ENCODE measurements around the gene TECPR2. TPM values are rescaled to one million over a fixed set of nuclear protein-coding genes. Genes with fewer than 3 reads are reported as not detected.
A peak's percentile ranks its signal among the peaks of the same experiment; 100 is the strongest.

The TECPR2 gene
- total RNA-seq, 1 donor from 2014 or later = 8.4 TPM

- Histone ChIP-seq H4K20me1 (ENCODE audit: low read depth) (no peaks in the 10 kb centered on the region), H3K36me3 (no peaks in the 10 kb centered on the region), H3K79me2 (ENCODE audit: low read depth) (no peaks in the 10 kb centered on the region), H3K4me1 (no peaks in the 10 kb centered on the region), H3K4me3 (no peak overlapping the region), H3K9ac (no peak overlapping the region), H3F3A (ENCODE audit: low read depth) (no peaks in the 10 kb centered on the region), H3K9me3 (ENCODE audit: low read depth) (no peaks in the 10 kb centered on the region), H3K27ac (no peak overlapping the region), H2AFZ (replicated peaks) (no peak overlapping the region), H3K27me3 (no peaks in the 10 kb centered on the region), H3K4me2 (no peak overlapping the region)
- Mint-ChIP-seq H3K27ac (no peak overlapping the region), H3K4me1 (no peaks in the 10 kb centered on the region), H3K4me3 (no peak overlapping the region), H3K27me3 (ENCODE audit: insufficient read depth, low read depth) (peaks cover 2% of the 10 kb centered on the region), H3K36me3 (peaks cover 17% of the 10 kb centered on the region), H3K9me3 (no peaks in the 10 kb centered on the region)
- DNase-seq (ENCODE audit: low spot score) = no peak
- TF ChIP-seq EZH2 (IDR thresholded peaks at IDR 0.05) (no peak), EZH2phosphoT487 (IDR thresholded peaks at IDR 0.05) (no peak), CTCF (IDR thresholded peaks at IDR 0.05) (no peak)
Measured at GRCh38 chr14:102377696-102378095, 15.0 kb downstream of the TECPR2 start.

- no peaks in the 10 kb centered on the region for H3K4me1 Mint-ChIP-seq
- Histone ChIP-seq H4K20me1 (ENCODE audit: low read depth) (no peaks in the 10 kb centered on the region), H3K4me2 (no peak overlapping the region), H3K27me3 (no peaks in the 10 kb centered on the region), H3K9ac (no peak overlapping the region), H3F3A (ENCODE audit: low read depth) (no peaks in the 10 kb centered on the region), H3K36me3 (no peaks in the 10 kb centered on the region), H3K4me1 (no peaks in the 10 kb centered on the region), H3K79me2 (ENCODE audit: low read depth) (no peaks in the 10 kb centered on the region), H3K27ac (no peak overlapping the region), H2AFZ (replicated peaks) (no peak overlapping the region), H3K4me3 (no peak overlapping the region), H3K9me3 (ENCODE audit: low read depth) (no peaks in the 10 kb centered on the region)
- H3K36me3 Mint-ChIP-seq = peaks cover 21% of the 10 kb centered on the region
- no peaks in the 10 kb centered on the region for H3K9me3 Mint-ChIP-seq
- no peak overlapping the region for H3K4me3 Mint-ChIP-seq
- no peak for TF ChIP-seq CTCF (IDR thresholded peaks at IDR 0.05)
- H3K27me3 Mint-ChIP-seq (ENCODE audit: insufficient read depth, low read depth) = peaks cover 2% of the 10 kb centered on the region
- no peak overlapping the region for H3K27ac Mint-ChIP-seq
- no peak for DNase-seq (ENCODE audit: low spot score)
Measured at GRCh38 chr14:102378830-102379229, 16.1 kb downstream of the TECPR2 start.

- Histone ChIP-seq H3K4me3 (no peak overlapping the region), H3K9me3 (ENCODE audit: low read depth) (no peaks in the 10 kb centered on the region), H3K9ac (no peak overlapping the region), H3K4me2 (no peak overlapping the region), H3K4me1 (peaks cover 10% of the 10 kb centered on the region), H3K36me3 (no peaks in the 10 kb centered on the region), H3K27me3 (no peaks in the 10 kb centered on the region), H2AFZ (replicated peaks) (no peak overlapping the region), H3K79me2 (ENCODE audit: low read depth) (no peaks in the 10 kb centered on the region), H3K27ac (no peak overlapping the region), H4K20me1 (ENCODE audit: low read depth) (no peaks in the 10 kb centered on the region), H3F3A (ENCODE audit: low read depth) (no peaks in the 10 kb centered on the region)
- no peak for TF ChIP-seq CTCF (IDR thresholded peaks at IDR 0.05)
- no peak for TF ChIP-seq EZH2 (IDR thresholded peaks at IDR 0.05)
- no peak for TF ChIP-seq EZH2phosphoT487 (IDR thresholded peaks at IDR 0.05)
- no peak for DNase-seq (ENCODE audit: low spot score)
- H3K9me3 Mint-ChIP-seq = no peaks in the 10 kb centered on the region
- H3K4me1 Mint-ChIP-seq = peaks cover 15% of the 10 kb centered on the region
- H3K27me3 Mint-ChIP-seq (ENCODE audit: insufficient read depth, low read depth) = no peaks in the 10 kb centered on the region
- peaks cover 18% of the 10 kb centered on the region for H3K36me3 Mint-ChIP-seq
- H3K4me3 Mint-ChIP-seq = no peak overlapping the region
- H3K27ac Mint-ChIP-seq = no peak overlapping the region
Measured at GRCh38 chr14:102387086-102387485, 24.3 kb downstream of the TECPR2 start.

- Histone ChIP-seq H3K79me2 (ENCODE audit: low read depth) (no peaks in the 10 kb centered on the region), H3K4me3 (no peak overlapping the region), H3K27ac (no peak overlapping the region), H3K36me3 (no peaks in the 10 kb centered on the region), H3F3A (ENCODE audit: low read depth) (peaks cover 2% of the 10 kb centered on the region), H3K9ac (no peak overlapping the region), H2AFZ (replicated peaks) (no peak overlapping the region), H4K20me1 (ENCODE audit: low read depth) (no peaks in the 10 kb centered on the region), H3K4me2 (no peak overlapping the region), H3K9me3 (ENCODE audit: low read depth) (no peaks in the 10 kb centered on the region), H3K27me3 (no peaks in the 10 kb centered on the region), H3K4me1 (peaks cover 10% of the 10 kb centered on the region)
- H3K4me3 Mint-ChIP-seq = no peak overlapping the region
- H3K9me3 Mint-ChIP-seq = no peaks in the 10 kb centered on the region
- peaks cover 15% of the 10 kb centered on the region for H3K4me1 Mint-ChIP-seq
- no peak for TF ChIP-seq EZH2phosphoT487 (IDR thresholded peaks at IDR 0.05)
- TF ChIP-seq EZH2 (IDR thresholded peaks at IDR 0.05) = no peak
- TF ChIP-seq CTCF (IDR thresholded peaks at IDR 0.05) = no peak
- no peak for DNase-seq (ENCODE audit: low spot score)
- H3K27ac Mint-ChIP-seq = peak overlapping the region; percentile 89
- H3K36me3 Mint-ChIP-seq = peaks cover 20% of the 10 kb centered on the region
- no peaks in the 10 kb centered on the region for H3K27me3 Mint-ChIP-seq (ENCODE audit: insufficient read depth, low read depth)
Measured at GRCh38 chr14:102389246-102389645, 26.5 kb downstream of the TECPR2 start.

Data from neural progenitor cell (in vitro differentiated cells).